Lung (tissue), 12 donors: ENCODE results near the gene PRPH2. TPM values are rescaled to one million over a fixed set of nuclear protein-coding genes. Genes with fewer than 3 reads are reported as not detected.
"Not testable (repeated sequence)": the region's sequence is repeated elsewhere in the genome, so short reads cannot be mapped to it uniquely, and the experiment has no call there.

Experiments used
- ATAC-seq: fragments of 200-7000 bp; cut with Tn5 transposase; one replicate; pipeline ENCODE4 v1.9.1; 2020; ENCODE audit warnings: moderate number of reproducible peaks; ENCODE audit not compliant: insufficient read depth, low FRiP score
- DNase-seq, 3 donors: peaks; one replicate each; pipeline ENCODE4 v3.0.0-alpha.2; 2013 to 2017
- H3K27ac ChIP-seq, 2 donors: one replicate each; pipeline ENCODE4 v1.5.1; 2013; ENCODE audit warnings: mild to moderate bottlenecking in 2 of 2, moderate library complexity in 2 of 2, control low read depth in 1 of 2, inconsistent platforms in 1 of 2, low read depth in 1 of 2, low read length in 1 of 2
- H3K27me3 ChIP-seq, 3 donors: one replicate each; pipeline ENCODE4 v1.5.1; 2013; ENCODE audit warnings: low read length in 2 of 3; ENCODE audit not compliant: control insufficient read depth in 3 of 3, insufficient read depth in 3 of 3
- H3K36me3 ChIP-seq, 4 donors: one replicate each; pipeline ENCODE4 v1.5.1; 2013; ENCODE audit warnings: low read length in 4 of 4, mild to moderate bottlenecking in 1 of 4, moderate library complexity in 1 of 4; ENCODE audit not compliant: control insufficient read depth in 4 of 4, insufficient read depth in 4 of 4
- H3K4me1 ChIP-seq, 5 donors: one replicate each; pipeline ENCODE4 v1.5.1; 2013; ENCODE audit warnings: low read length in 5 of 5, mild to moderate bottlenecking in 2 of 5, moderate library complexity in 1 of 5; ENCODE audit not compliant: control insufficient read depth in 5 of 5, insufficient read depth in 5 of 5
- H3K4me3 ChIP-seq: one replicate; pipeline ENCODE4 v1.5.1; 2013; ENCODE audit warnings: mild to moderate bottlenecking, control low read depth, moderate library complexity
- H3K9ac ChIP-seq, 2 donors: one replicate each; pipeline ENCODE4 v1.5.1; 2013; ENCODE audit warnings: low read length in 2 of 2, control low read depth in 1 of 2; ENCODE audit not compliant: insufficient read depth in 1 of 2
- H3K9me3 ChIP-seq, 4 donors: one replicate each; pipeline ENCODE4 v1.5.1; 2013; ENCODE audit warnings: low read length in 3 of 4, mild to moderate bottlenecking in 1 of 4, moderate library complexity in 1 of 4; ENCODE audit not compliant: control insufficient read depth in 4 of 4, insufficient read depth in 3 of 4
- WGBS, 2 donors: extraction: QIAGEN DNeasy Blood & Tissue Kit; methylation state at CpG; one replicate each; pipeline ENCODE4 v1.1.7; 2013; 5-methylcytosine and 5-hydroxymethylcytosine counted together
- polyA plus RNA-seq, 2 donors: library from polyadenylated mRNA; stranded (reverse); fragments of 200-250 nt; gene quantifications; one replicate each; pipeline ENCODE4 v1.2.1, GENCODE V29; 2013
- total RNA-seq, 2 donors: library from RNA; depleted of rRNA in 1 of 2; stranded (reverse); fragments of >200 nt in 1 of 2; gene quantifications; one replicate each; pipeline ENCODE4 v1.2.1, GENCODE V29; 2014 to 2021
- TF ChIP-seq, protein P1 (sequence below): IDR thresholded peaks from 2 replicates; pipeline ENCODE4 v1.5.1; 2012; ENCODE audit warnings: mild to moderate bottlenecking; ENCODE audit errors: control extremely low read depth, extremely low read depth
- donor health status: control.
- donor health status: control.
- donor health status: Bipolar disorder and iron deficiency.
- donor health status: healthy.
- donor health status: DM: yes; HTN: yes; CAD: no.

Gene PRPH2
- total and polyA plus RNA-seq, 4 donors: 0.31 to 2.6 (median 1.1) TPM

DNA sequence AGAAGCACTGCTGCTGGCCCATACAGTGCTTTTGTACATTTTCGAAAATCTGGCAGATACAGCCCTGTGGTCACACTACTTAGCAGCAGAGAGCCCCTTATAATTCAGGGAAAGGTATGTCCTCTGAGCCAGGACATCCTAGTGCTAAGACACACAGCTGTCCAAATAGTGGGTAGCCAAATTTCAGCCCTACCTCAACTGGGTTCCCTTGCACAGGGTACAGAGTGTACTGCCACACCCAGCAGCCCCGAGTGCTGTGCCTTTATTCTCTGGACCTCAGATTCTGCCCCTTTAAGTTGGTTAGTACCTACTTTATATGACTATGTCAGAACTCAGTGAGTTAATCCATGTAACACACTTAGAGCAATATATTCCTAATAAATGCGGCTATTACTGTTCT, 47.6 kb downstream of the PRPH2 start:
- Histone ChIP-seq H3K4me3 (no peak overlapping the region), H3K4me1 (no peaks in the 10 kb centered on the region), H3K9ac (no peak overlapping the region), H3K9me3 (no peaks in the 10 kb centered on the region), H3K27me3 (no peaks in the 10 kb centered on the region), H3K36me3 (peaks cover 24 to 66% (median 57%) of the 10 kb centered on the region in 4 donors), H3K27ac (no peak overlapping the region)
- 88 to 94% methylated on average over 3 of the region's 3 CpGs for whole genome bisulfite sequencing, 2 donors
- DNase-seq (no peak), ATAC-seq (no peak)
- TF ChIP-seq, protein P1, sequence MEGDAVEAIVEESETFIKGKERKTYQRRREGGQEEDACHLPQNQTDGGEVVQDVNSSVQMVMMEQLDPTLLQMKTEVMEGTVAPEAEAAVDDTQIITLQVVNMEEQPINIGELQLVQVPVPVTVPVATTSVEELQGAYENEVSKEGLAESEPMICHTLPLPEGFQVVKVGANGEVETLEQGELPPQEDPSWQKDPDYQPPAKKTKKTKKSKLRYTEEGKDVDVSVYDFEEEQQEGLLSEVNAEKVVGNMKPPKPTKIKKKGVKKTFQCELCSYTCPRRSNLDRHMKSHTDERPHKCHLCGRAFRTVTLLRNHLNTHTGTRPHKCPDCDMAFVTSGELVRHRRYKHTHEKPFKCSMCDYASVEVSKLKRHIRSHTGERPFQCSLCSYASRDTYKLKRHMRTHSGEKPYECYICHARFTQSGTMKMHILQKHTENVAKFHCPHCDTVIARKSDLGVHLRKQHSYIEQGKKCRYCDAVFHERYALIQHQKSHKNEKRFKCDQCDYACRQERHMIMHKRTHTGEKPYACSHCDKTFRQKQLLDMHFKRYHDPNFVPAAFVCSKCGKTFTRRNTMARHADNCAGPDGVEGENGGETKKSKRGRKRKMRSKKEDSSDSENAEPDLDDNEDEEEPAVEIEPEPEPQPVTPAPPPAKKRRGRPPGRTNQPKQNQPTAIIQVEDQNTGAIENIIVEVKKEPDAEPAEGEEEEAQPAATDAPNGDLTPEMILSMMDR: no peak

- not testable (repeated sequence) for H3K4me1 ChIP-seq, H3K27ac ChIP-seq, H3K27me3 ChIP-seq, DNase-seq, H3K9me3 ChIP-seq, H3K4me3 ChIP-seq, ATAC-seq, H3K9ac ChIP-seq
- peaks cover 27 to 68% (median 58%) of the 10 kb centered on the region in 4 donors for H3K36me3 ChIP-seq
- 88 to 89% methylated on average over 6 of the region's 6 CpGs for WGBS, 2 donors
Measured at GRCh38 chr6:42674368-42674767, 48.0 kb downstream of the PRPH2 start.

GRCh38 chr6:42664718-42665117, 57.7 kb downstream of the PRPH2 start:
- peaks cover 18 to 48% (median 28%) of the 10 kb centered on the region in 4 donors for H3K36me3 ChIP-seq
- no peaks in the 10 kb centered on the region for H3K9me3 ChIP-seq
- no peak overlapping the region for H3K27ac ChIP-seq
- H3K27me3 ChIP-seq: no peaks in the 10 kb centered on the region
- no peak for DNase-seq
- H3K4me1 ChIP-seq: no peaks in the 10 kb centered on the region
- TF ChIP-seq, protein P1: no peak
- 95 to 100% methylated on average over 2 of the region's 2 CpGs for WGBS, 2 donors
- no peak overlapping the region for H3K9ac ChIP-seq
- ATAC-seq: no peak
- no peak overlapping the region for H3K4me3 ChIP-seq

DNA sequence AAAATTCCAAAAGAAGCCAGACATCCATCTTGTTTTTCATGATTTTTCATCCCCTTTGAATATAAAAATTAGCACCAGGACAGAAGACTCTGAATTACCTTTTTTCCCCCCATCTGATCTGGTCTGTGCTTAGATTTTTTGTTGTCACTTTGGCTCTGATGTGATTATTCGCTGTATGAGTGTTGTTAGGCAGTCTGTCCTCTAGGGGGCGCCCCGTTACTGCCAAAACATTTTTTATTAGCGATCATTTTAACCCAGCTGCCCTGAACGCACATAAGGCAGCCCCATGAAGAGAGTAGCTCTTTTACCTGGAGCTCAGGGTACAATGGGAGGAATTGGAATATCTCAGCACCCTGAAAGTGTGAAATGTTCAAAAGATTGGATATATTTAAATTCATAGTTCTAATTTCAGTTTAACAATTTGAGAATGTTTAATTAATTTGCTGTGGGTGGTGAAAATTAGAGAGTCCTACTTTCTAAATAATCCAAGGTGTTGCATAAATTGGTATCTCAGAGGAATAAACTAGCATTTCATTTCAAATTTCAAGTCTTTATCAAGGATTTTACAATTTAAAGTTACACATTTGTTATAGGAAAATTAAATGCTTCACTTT, 60.8 kb downstream of the PRPH2 start:
- Histone ChIP-seq H3K27ac (no peak overlapping the region), H3K36me3 (peaks cover 13 to 52% (median 32%) of the 10 kb centered on the region in 4 donors), H3K27me3 (no peaks in the 10 kb centered on the region), H3K9me3 (no peaks in the 10 kb centered on the region), H3K4me3 (no peak overlapping the region), H3K4me1 (no peaks in the 10 kb centered on the region), H3K9ac (peak overlapping the region in 1 of 2 donors; percentile 13)
- DNase-seq: peak; percentile 84 to 87 (median 85)
- TF ChIP-seq, protein P1: peak; percentile 91
- ATAC-seq: peak; percentile 58
- 1% methylated on average over 5 of the region's 5 CpGs for WGBS, 2 donors
